Bronchial epithelial cell (primary cell): ENCODE data around the gene CTSD. TPM values are rescaled to one million over a fixed set of nuclear protein-coding genes. Genes with fewer than 3 reads are reported as not detected.

Source experiments
- DNase-seq: peaks from one replicate; pipeline ENCODE4 v3.0.0-alpha.2; 2010; ENCODE audit warnings: low read depth
- FAIRE-seq: peaks from 2 replicates; lab custom pipeline; 2011; peaks lifted over from hg19 to GRCh38; lab: Jason Lieb, UNC
- H3K27me3 ChIP-seq: 2 replicates; pipeline ENCODE4 v1.5.1; 2011; ENCODE audit warnings: low read length; ENCODE audit not compliant: control insufficient read depth, insufficient read depth
- H3K36me3 ChIP-seq: 2 replicates; pipeline ENCODE4 v1.5.1; 2011; ENCODE audit warnings: low read length; ENCODE audit not compliant: control insufficient read depth, insufficient read depth
- H3K4me3 ChIP-seq: 2 replicates; pipeline ENCODE4 v1.5.1; 2011; ENCODE audit warnings: mild to moderate bottlenecking, low read depth, low read length, control low read depth
- CTCF ChIP-seq: IDR thresholded peaks from 2 replicates; pipeline ENCODE4 v1.5.1; 2011; ENCODE audit warnings: mild to moderate bottlenecking, moderate library complexity, low read length, control low read depth, inconsistent platforms; ENCODE audit not compliant: insufficient read depth, severe bottlenecking
- total RNA-seq: library from RNA; depleted of rRNA; stranded (reverse); fragments of >200 nt; gene quantifications from 2 replicates; pipeline ENCODE4 v1.2.1, GENCODE V29; 2014

Gene CTSD
- total RNA-seq, 1 donor from 2014 or later: 214 TPM

GRCh38 chr11:1779806-1780699 lies 16.3 kb upstream of the CTSD start:
- H3K4me3 ChIP-seq: no peak overlapping the region
- no peaks in the 10 kb centered on the region for H3K36me3 ChIP-seq
- no peak for TF ChIP-seq CTCF
- H3K27me3 ChIP-seq: peaks cover 2% of the 10 kb centered on the region
- FAIRE-seq (no peak), DNase-seq (no peak)

- Histone ChIP-seq H3K36me3 (no peaks in the 10 kb centered on the region), H3K27me3 (peaks cover 2% of the 10 kb centered on the region), H3K4me3 (no peak overlapping the region)
- DNase-seq (no peak), FAIRE-seq (peak; percentile 7)
- no peak for TF ChIP-seq CTCF
Measured at GRCh38 chr11:1779034-1779805, 15.5 kb upstream of the CTSD start.

GRCh38 chr11:1778141-1778911 lies 14.6 kb upstream of the CTSD start:
- no peaks in the 10 kb centered on the region for H3K36me3 ChIP-seq
- no peak for DNase-seq
- no peak for FAIRE-seq
- TF ChIP-seq CTCF: no peak
- peaks cover 2% of the 10 kb centered on the region for H3K27me3 ChIP-seq
- no peak overlapping the region for H3K4me3 ChIP-seq

- no peak for FAIRE-seq
- DNase-seq: no peak
- TF ChIP-seq CTCF: no peak
- no peak overlapping the region for H3K4me3 ChIP-seq
- H3K27me3 ChIP-seq: peaks cover under 1% of the 10 kb centered on the region
- no peaks in the 10 kb centered on the region for H3K36me3 ChIP-seq
Measured at GRCh38 chr11:1777737-1778136, 14.0 kb upstream of the CTSD start.

GRCh38 chr11:1776944-1777715 lies 13.4 kb upstream of the CTSD start:
- FAIRE-seq: no peak
- no peak for DNase-seq
- H3K36me3 ChIP-seq: no peaks in the 10 kb centered on the region
- no peak overlapping the region for H3K4me3 ChIP-seq
- no peak for TF ChIP-seq CTCF
- H3K27me3 ChIP-seq: no peaks in the 10 kb centered on the region
